Measurements from ENCODE around the gene DNAJC21.

DNA sequence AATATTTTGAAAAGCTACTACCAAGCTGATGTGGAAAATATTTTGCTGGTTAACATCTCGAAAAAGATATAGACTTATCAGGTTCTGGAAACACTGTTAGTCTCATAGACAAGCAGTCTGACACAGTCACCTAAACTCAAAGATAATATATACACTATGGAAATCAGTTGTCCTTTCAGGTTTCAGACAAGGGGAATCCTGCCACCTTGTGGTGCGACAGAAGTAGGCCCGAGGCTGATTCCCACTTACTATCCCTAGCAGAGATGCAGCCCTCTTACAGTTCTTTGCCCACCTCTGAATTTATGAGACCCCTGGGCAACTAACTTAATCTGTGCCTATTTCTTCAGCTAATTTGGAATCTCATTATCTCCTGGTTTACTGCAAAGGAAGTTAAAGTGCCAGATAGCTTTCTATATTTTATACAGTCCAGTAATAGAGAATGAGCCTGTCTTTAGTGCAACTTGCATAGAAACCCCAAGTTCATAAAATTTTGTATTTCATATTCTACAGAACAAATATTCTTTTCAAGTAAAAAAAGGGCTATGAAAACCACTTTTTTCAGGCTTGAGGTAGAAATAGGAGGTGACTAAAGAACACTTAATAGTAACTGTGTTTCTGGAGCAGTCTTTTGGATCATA is 31.0 kb upstream of the DNAJC21 start:
- TF ChIP-seq KAT2B (IDR thresholded peaks at IDR 0.05; ENCODE audit: low read depth, low read length) (no peak), PKNOX1 (IDR thresholded peaks at IDR 0.05) (no peak), ILF3 (IDR thresholded peaks at IDR 0.05; ENCODE audit: borderline replicate concordance) (no peak)
